ENCODE data around the gene CORO2A.
A peak's percentile ranks its signal among the peaks of the same experiment; 100 is the strongest.
"Not testable (repeated sequence)": the region's sequence is repeated elsewhere in the genome, so short reads cannot be mapped to it uniquely, and the experiment has no call there.

The CORO2A gene

DNA sequence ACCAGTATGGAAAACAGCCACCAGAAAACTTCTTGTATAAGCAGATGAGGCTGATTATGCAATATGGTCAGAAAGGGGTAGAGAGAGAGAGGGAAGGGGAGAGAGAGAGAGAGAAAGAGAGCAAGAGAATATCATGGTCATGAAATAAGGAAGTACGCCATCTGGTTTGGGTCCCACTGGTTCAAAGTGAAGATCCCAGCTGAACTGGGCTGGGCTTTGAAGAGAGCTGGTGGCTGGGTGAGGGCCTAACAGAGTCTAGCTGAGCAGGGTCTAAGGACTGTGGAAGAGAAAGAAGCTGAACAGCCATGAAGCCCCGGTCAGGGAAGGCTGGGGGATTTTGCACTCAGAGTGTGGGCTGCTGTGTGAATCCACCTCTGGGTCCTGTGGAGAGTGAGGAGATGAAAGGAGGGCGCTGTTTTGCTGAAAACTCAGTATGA, 88.0 kb downstream of the CORO2A start:
- DNase-seq, result no peak

- peak; percentile 34 for DNase-seq
Observed at GRCh38 chr9:98101868-98102273, 90.6 kb downstream of the CORO2A start.

DNA sequence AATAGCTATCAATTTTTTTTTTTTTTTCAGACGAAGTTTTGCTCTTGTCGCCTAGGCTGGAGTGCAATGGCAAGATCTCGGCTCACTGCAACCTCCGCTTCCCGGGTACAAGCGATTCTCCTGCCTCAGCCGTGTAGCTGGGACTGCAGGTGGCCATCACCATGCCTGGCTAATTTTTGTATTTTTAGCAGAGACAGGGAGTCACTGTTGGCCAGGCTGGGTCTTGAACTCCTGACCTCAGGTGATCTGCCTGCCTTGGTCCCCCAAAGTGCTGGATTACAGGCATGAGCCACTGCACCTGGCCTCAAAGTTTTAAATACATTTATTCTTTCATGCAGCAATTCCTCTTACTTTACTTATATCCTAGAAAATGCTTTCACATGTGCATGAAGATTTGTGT, 91.0 kb downstream of the CORO2A start:
- no peak for DNase-seq

DNA sequence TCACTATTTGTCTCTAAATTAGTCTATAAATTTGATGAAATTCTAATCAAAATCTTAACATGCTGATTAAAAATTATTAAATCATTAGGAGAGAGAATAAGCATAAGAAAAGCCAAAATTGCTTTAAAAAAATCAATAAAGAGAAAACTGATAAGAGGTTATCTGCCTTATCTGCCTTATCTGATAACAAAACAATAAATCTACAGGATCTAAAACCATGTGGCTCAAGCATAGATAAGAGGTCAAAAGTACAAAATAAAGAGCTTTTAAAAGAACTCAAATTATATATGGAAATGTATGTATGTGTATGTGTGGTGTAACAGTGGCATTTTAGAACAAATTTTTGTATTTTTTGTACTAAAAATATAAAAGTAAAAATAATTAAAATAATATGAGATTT, 92.0 kb downstream of the CORO2A start:
- no peak for DNase-seq

GRCh38 chr9:98099898-98100297, 92.5 kb downstream of the CORO2A start:
- DNase-seq, result no peak

GRCh38 chr9:98099346-98099745, 93.1 kb downstream of the CORO2A start:
- DNase-seq, result no peak

DNA sequence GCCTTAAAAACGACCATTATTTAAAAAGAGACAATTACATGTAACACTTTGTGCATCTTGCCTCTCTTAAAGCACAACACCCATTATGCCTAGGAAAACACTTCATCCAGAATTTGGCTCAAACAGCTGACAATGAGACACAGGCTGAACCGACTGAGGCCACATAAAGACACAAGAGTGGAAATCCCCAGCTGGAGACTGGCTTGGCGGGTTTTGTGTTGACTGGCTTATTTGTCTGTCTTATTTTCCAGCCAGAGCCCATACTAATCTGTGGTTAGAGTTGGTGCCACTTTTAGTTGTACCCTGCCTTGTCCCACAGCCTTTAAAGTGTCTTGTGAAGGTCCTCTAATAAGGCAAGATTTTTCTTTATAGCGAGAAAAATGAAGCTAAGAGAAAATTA, 94.6 kb downstream of the CORO2A start:
- no peak for DNase-seq

GRCh38 chr9:98096091-98096490, 96.3 kb downstream of the CORO2A start:
- DNase-seq, result no peak

GRCh38 chr9:98095401-98095800, 97.0 kb downstream of the CORO2A start:
- no peak for DNase-seq

- DNase-seq, result no peak
Observed at GRCh38 chr9:98094851-98095250, 97.6 kb downstream of the CORO2A start.

DNA sequence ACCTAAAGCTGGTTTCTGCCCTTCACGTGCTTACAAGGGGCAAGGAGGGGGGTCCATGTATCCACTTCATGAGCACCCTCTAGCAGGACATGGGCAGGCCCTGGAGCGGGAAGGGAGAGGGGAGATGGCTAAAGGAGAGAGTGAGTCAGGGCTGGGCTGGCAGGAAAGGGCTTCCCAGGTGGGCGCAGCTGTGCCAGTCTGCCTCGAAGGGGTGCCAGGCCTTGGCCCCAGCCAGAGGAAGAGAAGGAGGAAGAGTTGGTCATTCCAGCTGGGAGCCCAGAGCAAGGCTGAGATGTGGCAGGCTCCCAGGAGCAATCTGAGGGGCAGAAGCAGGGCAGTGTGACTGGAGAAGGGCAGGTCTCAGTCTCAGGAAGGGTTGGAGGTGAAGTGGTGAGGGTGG, 98.1 kb downstream of the CORO2A start:
- no peak for DNase-seq

- no peak for DNase-seq
Observed at GRCh38 chr9:98092613-98092931, 99.9 kb downstream of the CORO2A start.

DNA sequence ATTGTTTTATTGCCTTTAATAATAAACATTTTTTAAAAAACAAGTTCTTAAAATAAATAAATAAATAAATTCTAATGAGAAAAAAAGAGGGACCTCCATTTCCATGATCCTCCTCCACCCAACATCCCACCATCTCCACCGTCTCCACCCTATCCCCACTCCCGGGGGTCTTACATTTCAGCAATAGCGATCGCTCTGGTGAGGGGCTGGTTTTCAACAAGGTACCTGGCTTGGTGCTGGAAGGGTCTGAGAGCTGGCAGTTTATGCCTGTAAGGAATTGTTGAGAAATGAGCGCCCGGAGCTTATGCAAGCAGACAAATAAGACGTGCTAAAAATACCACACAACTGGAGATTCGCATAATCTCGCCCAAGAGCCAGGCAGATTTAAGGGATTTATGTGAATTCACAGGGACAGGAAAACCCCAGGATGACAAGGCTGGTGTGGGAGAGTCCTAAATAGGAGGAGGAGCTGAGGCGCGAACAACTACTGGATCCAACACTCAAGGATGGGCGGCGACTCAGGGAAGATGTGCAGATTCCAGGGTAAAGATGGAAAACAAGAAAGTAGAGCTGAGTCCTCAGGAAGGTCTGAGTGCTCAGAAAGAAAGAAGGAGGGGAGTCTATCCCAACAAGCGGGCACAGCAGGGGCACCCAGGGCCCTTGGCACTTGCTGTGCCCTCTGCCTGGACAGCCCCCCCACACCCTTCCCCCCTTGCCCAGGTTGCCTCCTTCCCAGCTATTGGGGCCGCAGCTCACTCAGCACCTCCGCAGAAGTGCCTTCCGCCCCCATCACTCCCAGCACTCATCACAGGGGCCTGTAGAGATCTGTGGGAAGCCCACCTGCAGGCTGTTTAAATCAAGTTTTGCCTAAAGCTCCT, 100.5 kb downstream of the CORO2A start:
- DNase-seq, result no peak

DNA sequence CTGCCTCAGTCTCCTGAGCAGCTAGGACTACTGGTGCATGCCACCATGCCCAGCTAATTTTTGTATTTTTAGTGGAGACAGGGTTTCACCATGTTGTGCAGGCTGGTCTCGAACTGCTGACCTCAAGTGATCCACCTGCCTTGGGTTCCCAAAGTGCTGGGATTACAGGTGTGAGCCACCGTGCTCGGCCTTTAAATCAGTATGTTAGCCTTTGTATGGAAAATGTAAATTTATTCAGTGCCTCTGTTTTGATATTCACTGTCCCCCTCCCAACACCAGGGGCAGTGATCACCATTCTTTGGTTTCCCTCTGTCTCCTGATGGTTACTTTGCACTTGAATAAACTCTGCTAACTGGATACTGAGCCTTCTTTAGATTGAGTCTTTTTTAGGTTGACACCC, 101.8 kb downstream of the CORO2A start:
- DNase-seq, result not testable (repeated sequence)

DNA sequence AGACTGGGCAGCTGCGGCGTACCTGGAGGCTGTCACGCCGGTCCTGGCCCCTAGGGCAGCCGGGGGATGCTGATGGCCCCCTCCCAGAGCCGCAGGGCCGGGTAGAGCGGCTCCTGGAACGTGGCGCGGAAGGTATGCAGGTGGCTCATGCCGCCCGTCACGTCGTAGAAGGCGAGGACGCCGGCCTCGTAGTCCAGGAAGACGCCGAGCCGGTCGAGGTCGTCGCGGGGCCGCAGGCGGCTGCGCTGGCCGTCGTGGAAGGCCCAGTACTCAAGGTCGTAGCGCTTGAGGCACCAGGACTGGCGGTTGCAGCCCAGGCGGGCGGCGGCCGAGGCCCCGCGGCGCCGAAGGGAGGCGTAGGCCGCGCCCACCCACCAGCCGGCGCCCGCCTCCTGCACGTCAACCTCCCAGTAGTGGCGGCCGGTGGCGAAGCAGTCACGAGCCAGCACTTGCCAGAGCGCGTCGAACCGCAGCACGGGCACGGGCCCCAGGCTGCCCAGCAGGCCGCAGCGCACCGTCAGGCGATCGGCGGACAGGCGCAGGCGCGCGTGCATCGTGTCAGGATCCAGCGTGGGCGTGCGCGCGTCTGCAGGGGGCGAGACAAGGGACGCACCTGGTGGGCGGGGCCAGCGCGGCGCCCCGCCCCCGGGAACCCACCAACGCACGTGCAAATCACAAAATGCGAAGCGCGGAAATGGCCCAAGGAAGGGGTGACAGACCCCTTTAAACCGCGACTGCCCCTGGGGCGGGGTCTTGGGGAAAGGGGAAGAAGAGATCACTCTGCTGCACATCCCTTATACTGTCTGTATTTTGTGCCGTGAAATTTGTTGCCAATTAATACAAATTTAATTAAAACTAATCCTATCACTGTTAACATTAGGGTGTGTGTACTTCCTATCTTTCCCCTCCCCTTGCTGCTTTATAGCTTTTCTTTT, 104.8 kb downstream of the CORO2A start:
- DNase-seq, result no peak

- no peak for DNase-seq
Observed at GRCh38 chr9:98086461-98086860, 106.0 kb downstream of the CORO2A start.

GRCh38 chr9:98085944-98086343, 106.5 kb downstream of the CORO2A start:
- no peak for DNase-seq

- DNase-seq, result no peak
Observed at GRCh38 chr9:98085058-98085457, 107.4 kb downstream of the CORO2A start.

DNA sequence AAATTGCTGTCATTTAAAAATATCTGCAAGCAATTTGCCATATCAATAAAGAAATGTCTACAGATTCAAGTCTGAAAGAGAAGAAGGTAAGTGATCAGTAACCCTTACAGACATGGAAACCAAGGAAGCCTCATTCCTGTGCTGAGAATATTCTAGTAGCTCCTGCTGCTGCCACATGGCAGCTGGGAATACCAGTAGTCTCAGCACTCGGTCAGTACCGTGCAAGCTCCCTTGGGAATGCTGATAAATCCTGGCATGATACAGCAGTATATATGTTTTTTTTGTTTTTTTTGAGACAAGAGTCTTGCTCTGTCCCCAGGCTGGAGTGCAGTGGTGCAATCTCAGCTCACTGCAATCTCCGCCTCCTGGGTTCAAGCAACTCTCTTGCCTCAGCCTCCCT, 108.0 kb downstream of the CORO2A start:
- no peak for DNase-seq

- DNase-seq, result no peak
Observed at GRCh38 chr9:98083566-98084183, 108.8 kb downstream of the CORO2A start.

GRCh38 chr9:98083061-98083501, 109.4 kb downstream of the CORO2A start:
- no peak for DNase-seq

GRCh38 chr9:98081477-98082219, 110.8 kb downstream of the CORO2A start:
- no peak for DNase-seq

- DNase-seq, result no peak
Observed at GRCh38 chr9:98080780-98081179, 111.7 kb downstream of the CORO2A start.
